Hematopoietic multipotent progenitor cell treated with erythropoietin and hydrocortisone succinate and interleukin-3 and kit ligand, for 17 days (in vitro differentiated cells): ENCODE data around the gene GSDME.

Experiments
- DNase-seq: peaks from one replicate; pipeline ENCODE4 v3.0.0-alpha.2; 2015; ENCODE audit warnings: low spot score

The GSDME gene

DNA sequence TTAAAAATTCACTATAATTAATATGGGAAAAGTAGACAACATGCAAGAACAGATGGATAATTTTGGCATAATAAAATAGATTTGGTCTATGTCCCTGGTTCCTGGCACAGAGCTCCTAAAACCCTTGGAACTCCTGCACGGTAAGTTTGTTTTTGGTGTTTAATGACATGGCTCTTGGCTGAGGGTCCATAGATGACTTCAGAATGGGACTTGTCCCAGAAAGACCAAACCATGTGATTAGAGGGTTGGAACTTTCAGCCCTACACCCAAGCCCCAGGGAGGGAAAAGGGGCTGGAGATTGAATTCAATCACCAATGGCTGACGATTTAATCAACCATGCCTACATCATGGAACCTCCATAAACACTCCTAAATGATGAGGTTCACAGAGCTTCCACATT, 12.6 kb upstream of the GSDME start:
- no peak for DNase-seq

DNA sequence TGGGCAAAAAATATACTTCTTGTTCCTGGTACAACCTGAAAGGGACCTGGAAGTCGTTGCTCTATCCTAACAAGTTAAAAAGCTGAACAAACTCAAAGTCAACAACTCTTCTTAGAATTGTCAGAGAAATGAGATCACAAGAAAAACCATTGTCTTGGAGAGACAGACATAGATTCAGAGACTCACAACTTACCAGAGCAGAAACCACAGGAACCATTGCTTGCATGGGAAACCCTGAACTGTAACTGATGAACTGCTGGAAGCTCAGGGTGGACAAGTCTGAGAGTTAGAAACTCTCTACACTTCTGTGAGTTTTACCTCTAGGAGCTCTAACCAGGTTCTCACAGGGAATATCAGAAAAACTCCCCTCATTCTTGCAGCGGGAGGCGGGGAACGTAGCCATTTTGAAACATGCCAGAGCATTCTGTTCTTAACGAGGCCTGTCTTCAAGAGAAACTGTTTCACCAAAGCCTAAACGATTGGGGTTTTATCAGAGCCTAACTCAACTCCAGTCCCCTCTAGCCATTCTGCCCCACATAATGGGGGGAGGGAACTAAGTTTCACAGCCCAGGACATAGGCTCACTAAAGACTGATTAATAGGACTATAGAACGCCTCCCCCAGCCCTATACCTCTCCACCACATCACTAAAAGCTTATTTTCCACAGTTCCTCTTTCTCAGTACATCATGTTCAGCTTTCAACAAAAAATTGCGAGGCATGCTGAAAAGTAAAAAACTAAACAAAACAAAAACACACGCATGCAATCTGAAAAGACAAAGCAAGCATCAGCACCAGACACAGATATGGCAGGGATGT, 12.0 kb upstream of the GSDME start:
- no peak for DNase-seq

DNA sequence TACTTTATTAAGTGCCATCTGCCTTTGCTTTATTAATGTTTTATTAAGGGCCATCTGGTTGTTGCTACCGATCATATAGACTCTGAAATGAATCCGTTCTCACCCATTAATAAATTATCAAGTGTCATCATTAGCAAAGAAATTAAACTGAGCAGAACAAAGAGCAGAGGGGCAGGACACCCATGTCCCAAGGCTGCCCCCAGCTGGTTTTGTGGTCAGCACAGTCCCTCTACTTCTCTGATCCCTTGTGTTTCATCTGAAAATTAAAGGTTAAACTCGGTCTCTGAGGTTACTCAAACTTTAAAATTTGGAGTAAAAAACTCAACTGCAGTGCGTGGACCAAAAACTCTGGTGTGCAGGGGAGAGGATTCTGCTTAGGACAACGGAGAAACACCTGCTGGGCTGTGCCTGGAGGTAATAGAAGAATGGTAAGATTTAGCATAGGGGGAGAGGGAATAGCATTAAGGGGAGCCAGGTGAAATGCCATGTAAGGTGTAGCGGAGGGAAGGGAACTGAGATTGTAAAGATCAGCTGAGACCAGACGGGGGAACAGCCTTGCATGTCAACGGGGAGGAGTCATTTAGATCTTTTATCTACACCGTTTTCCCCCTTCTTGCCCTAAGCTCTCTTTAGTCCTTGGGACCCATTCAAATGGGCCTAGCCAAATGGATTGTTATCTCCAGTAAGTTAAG, 10.8 kb upstream of the GSDME start:
- DNase-seq, result no peak

DNA sequence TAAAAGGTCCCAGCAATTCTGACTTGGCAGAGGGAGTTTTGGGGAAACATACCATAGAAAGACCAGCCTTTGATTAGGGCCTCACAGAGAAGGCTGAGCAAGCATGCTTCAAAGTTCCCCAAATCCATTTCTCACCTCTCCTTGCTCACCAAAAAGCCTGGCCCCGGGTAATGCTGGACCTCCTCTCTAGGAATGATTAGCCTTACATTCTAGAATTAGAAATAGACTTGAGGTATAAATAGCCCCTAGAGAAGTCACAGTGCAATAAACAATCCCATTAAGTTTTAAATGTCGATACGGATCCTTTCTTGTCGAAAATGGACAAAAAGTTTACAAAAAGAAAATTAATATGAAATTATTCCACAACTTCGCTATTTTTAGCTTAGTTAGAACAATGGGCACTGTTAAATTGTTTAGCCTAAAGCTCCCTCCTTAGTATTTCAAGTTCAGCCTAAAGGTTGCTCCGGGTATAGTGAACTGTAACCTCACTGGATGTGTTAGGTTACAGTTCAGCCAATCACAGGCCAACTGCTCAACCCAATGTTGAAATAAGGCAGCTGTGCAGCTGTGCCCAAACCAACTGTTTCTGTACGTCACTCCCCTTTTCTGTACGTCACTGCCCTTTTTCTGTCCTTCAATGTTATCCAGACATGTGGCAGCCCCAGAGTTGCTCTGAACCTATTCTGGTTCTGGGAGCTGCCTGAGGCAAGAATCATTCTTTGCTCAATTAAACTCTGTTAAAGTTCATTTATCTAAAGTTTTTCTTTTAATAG, 7.9 kb upstream of the GSDME start:
- DNase-seq, result no peak

DNA sequence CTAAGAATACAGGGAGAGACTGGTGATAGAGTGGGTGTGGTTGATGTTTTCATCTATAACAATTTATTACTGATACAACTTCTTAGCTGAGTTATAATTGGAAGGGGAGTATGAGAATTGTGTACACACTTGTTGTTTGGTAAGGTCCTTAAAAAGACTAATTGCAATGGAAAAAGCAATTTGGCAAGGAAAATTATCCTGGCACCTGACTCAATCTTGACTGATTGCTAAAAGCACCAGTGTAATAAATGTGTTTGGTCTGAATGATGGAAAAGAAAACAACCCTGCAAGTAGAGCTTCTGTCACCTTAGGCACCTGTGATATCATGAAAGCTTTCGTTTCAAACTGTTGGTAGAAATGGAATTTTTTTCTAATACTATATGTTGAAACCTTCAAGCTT, 6.7 kb upstream of the GSDME start:
- no peak for DNase-seq

DNA sequence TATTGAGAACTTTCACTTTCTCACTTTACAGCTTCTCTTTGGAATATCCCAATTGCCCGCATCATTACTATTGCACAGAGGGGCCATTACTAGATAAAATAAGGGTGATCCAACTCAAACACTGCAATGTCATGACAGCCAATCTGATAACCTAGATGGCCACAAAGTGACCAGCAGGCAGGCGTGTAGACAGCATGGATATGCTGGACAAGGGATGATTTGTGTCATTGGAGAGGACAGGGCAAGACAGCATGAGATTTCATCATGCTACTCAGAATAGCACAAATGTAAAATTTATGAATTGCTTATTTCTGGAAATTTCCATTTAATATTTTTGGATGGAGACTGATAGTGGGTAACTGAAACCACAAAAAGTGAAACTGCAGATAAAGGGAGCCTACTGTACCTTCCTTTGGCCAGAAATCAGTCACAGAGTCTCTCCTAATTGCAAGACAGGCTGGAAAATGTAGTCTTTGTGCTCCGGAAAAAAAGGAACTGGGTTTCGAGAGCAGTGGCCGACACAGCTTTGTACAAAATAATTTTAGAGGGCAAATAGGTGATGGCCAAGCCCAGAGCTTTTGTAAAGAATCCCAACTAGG, 6.1 kb upstream of the GSDME start:
- DNase-seq, result no peak

DNA sequence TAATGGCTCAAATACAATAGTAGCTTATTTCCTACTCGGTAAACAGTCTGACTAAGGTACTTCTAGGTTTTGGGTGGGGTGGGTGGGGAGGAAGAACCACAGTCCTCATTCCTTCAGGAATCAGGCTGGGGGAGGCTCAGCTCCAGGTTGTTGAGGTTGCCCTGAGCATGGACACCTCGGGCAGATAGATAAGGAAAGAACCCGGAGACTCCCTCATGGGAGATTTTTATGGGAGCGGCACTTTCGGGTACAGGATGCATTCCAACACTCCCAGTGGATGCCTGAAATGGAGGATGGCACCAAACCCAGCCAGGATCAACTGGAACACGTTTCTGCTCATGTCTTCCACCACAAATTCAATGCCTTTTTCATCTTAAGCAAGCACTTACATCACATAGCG, 5.5 kb upstream of the GSDME start:
- no peak for DNase-seq

DNA sequence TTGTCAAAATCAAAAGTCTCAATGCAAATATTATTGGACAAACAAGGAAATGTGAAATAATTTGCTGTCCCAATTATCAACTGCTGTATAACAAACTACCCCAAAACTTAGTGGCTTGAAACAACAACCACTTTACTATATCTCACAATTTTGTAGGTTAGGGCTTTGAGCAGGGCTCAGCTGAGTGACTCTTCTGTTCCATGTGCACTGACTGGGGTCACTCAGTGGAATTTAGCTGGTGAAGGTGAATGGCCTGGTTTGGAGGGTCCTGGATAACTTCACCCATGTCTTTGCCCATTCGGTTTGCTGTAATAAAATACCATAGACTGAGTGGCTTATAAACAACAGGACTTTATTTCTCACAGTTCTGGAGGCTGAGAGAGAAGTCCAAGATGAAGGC, 3.7 kb upstream of the GSDME start:
- DNase-seq, result no peak

DNA sequence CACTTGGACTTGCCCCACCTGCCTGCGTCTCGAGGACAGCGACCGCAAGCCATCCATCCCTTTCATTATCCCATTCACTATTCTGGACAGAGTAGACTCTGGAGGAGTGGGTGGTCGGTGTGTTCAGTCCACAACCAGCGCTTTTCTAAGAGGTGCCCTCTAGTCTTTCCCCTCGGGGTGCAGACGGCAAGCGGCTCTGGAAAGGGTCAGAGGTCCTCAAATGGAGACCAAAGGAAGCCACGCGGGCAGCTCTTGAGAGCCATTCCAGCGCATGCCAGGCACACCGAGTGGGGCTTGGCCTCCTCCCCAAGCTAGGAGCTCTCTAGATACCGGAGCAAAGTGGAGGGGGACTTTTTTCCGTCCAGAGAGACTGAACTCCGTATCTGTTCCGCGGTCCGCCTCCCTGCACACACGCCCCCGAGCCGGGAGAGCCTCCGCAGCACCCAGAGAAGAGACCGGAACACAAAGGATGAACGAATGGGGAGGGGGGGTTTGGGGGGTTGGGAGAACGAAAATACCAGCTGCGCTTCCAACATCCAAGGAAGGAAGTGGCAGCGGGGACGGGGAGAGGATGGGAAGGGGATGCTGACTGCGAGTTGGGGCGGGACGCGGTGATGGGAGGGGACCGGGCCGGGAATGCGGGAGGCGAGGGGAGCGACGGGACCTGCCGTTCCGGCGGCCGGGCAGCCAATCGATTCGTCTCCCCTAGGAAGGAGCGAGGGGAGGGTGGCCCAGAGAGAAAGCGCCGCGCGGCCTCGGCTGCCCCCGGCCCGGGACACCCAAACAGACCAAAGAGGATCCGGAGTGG, 515 bp downstream of the GSDME start:
- no peak for DNase-seq

DNA sequence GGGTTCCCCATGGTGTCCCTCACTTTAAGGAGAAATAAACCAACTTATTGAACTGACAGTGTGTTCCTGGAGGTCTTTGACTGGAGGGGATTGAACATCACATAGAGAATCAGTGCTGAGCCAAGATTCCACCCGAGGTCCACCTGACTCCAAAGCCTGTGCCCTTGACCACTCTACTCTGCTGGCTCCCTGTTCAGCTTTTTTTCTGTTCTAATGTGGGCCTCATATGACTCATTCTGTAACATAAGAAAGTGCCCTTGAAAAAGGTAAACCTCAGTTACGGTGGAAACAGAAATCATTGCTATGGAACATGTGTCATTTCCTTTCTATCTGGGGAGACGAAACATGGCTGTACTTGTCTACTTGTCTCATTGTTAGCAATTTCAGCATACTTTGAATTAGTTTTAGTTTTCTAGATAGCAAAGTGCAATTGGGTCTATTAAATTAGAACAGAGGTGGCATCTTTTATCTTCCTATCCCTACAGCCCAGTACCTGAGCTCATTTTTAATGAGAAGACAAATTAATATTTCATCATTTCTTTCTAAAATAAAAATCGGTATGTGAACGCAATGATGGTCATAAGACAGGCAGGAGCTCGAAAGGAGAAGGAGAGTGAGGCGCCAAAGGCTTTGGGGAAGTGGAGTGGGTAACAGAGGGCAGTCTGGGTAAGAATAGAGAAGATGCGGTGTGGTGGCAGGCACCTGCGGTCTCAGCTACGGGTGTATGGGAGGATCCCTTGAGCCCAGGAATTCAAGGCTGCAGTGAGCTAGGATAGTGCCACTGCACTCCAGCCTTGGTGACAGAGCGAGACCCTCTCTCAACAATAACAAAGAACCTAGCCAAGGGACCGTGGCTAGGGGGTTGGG, 1.5 kb downstream of the GSDME start:
- no peak for DNase-seq

DNA sequence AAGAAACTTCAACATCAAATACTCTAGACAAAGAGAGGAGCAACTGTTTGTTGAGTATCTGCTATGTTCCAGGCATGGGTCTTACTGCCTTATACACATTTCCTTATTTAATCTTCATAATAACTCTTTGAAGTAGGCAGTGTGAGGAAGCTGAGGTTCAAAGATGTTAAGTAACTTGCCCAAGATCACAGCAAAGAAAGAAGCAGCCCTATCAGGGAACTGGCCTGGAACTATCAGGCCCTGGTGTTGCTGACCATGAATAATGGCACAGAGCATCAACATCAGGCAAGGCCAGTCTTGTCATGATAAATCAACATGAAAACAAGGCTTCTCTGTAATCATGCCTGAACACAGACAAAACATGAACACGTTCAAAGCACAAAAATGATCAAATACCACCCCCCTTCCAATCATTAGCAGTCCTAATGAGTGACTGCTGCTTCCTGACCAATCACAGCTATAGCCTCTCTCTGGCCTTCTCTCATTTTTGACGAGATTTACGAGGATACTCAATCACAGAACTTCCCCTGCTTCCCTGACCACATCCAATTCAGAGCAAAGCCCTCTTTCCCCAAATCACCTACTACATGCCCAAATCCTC, 2.3 kb downstream of the GSDME start:
- no peak for DNase-seq

DNA sequence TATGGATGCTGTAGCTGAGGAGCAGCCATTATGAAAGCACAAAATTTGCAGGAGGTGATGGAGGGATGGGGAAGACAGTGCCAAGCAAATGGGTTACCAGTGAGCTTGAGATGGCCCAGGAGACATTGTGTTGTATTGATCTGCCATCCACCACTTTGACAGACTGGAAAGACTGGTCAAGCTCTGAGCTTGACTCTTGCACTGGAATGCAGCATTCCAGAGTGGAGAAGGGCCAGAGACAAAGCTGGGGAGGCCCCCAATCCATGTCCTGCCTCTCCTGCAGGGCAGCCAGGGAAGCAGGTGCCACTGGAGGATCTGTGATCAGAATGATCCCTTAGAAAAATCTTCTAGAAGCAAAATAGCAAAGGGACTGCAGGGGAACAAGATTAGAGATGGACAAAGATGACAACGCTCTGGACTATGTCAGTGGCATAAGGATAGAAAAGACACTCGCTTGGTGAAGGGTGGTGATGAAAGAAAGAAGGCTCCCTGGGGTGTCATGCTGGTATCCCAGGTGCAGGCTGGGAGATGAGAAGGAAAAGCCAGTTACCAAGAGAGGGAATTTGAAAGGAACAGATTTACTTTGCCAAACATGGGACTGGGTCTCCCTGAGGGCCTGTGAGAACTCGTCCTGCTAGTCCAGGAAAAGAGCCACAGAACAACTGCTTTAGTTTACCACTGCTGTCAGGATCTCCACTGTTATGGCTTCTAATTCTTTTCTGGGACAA, 5.0 kb downstream of the GSDME start:
- DNase-seq, result no peak

DNA sequence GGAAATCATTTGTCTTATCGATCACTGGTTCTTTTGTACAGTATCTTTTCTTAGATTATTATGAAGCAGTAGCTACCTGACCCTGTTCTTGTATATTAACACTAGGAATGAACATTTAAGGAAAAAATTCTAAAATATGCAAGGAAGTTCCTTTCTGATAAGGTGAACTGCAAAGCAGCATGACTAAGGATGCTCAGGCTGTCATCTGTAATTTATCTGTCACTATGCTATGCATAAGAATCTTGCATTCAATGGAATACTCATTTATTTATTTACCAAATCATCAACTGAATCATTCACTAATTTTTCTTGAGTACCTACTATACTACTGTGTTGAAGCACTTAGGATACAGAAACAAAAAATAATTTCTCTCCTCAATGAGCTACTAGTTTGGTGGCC, 5.8 kb downstream of the GSDME start:
- DNase-seq, result no peak

DNA sequence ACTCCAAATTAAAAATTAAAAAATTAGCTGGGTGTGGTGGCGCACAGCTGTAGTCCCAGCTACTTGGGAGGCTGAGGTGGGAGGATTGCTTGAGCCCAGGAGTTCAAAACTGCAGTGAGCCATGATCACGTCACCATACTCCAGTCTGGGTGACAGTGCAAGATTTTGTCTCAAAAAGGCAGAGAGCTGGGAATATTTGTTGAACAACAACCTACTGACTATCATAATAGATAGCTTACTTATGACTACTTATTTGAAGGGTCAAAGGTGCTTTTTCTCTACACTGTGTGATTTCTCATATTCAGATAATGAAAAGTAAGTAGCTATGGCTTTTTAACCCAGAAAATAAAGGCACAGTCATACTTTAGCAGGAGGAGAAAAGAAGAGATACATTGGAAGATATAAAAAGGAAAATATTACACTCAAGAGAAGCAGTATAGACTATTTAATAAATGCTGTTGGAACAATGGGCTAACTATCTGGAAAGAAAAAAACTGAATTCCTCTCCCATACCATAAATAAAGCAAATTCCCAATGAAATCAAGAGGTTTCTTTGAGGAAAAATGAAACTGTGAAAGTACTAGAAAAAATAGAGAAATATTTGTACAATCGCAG, 6.7 kb downstream of the GSDME start:
- DNase-seq, result no peak

DNA sequence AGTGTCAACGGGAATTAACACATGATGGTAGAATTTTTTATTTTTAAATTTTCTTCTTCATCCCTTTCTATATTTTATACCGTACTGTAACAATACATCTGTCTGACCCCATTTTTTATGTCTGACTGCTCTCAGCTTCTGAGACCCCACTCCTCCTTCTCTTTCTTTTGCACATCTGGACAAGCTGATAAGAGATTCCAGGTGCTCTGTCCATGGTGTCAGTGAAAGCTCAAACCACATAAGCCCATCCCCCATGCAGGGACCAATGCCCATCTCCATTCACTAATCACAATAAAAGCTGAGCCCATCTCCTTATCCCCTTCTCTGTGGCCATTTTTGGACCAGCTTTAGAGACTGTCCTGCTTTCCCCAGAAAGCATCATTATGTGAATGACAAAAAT, 8.7 kb downstream of the GSDME start:
- DNase-seq, result no peak

DNA sequence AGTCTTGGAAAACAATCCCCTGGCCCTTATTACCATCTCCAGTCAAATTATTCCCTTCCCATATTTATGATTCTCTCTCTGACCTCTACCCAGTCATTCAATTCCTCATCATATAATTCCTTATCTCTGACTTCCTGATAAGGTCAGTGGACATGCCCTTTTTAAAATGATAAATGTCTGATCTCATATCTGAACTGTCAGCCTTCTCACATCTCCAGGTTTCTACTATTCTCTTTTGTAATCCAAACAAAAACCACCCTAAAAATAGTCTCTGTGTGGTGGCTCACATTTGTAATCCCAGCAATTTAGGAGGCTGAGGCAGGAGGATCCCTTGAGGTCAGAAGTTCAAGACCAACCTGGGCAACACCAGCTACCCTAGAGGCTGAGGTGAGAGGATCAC, 11.9 kb downstream of the GSDME start:
- no peak for DNase-seq

DNA sequence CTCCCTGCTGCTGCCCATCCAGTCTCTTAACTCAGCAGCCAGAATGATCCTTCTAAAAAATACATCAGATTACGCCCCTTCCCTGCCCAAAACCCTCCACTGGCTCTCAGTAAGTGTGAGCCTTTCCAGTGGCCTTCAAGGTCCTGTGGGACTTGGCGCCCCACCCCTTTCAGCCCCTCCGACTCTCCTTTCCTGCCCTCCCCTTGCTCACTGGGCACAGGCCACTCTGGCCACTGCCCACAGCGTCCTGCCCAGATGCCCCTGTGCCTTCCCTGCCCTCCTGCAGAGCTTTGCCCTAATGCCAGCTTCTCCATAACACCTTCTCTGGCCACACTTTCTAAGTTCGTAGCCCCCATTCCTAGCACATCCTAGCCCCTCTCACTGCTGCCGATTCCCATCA, 13.8 kb downstream of the GSDME start:
- DNase-seq, result no peak

DNA sequence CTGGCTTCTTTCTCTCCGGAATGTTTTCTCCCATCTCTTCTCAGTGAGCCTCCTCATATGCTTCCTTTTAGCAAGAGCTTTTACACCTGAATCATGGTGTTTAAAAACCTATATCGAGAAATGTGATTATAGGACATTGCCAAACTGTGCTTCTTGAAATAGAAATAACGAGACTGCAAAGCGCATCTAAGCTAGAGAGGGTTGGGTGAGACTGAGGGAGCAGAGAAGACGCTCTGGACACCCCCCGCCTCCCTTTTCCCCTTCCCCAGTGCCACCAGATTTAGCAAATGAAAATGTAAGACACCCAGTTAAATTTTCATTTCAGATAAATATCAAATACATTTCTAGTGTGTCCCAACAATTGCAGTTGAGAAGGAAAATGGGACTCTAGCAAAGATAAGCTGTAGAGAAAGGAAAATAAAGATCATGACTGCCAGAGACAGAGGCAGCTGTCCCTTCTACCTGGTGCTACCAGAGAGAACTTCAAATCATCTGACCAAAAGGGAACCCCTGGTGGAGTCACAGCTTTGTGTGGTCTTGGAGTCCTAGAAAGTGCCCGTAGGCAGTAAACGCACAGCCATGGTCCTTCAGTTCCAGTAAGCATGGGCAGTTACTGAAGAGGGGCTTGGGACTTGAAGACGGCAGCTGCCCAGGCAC, 14.6 kb downstream of the GSDME start:
- no peak for DNase-seq
